IPS-18c (cell line): ENCODE results near the gene C1QTNF12.
"Not testable (repeated sequence)": the region's sequence is repeated elsewhere in the genome, so short reads cannot be mapped to it uniquely, and the experiment has no call there.

Source experiments
- H3K4me3 ChIP-seq: 2 replicates; pipeline ENCODE4 v1.7.0; 2013; ENCODE audit warnings: low read depth, mild to moderate bottlenecking, low read length, moderate library complexity; ENCODE audit not compliant: insufficient read depth
- H3K9me3 ChIP-seq: one replicate; pipeline ENCODE4 v1.6.1; 2013; ENCODE audit warnings: mild to moderate bottlenecking, low read length, moderate library complexity; ENCODE audit not compliant: control insufficient read depth, insufficient read depth

C1QTNF12 gene

DNA sequence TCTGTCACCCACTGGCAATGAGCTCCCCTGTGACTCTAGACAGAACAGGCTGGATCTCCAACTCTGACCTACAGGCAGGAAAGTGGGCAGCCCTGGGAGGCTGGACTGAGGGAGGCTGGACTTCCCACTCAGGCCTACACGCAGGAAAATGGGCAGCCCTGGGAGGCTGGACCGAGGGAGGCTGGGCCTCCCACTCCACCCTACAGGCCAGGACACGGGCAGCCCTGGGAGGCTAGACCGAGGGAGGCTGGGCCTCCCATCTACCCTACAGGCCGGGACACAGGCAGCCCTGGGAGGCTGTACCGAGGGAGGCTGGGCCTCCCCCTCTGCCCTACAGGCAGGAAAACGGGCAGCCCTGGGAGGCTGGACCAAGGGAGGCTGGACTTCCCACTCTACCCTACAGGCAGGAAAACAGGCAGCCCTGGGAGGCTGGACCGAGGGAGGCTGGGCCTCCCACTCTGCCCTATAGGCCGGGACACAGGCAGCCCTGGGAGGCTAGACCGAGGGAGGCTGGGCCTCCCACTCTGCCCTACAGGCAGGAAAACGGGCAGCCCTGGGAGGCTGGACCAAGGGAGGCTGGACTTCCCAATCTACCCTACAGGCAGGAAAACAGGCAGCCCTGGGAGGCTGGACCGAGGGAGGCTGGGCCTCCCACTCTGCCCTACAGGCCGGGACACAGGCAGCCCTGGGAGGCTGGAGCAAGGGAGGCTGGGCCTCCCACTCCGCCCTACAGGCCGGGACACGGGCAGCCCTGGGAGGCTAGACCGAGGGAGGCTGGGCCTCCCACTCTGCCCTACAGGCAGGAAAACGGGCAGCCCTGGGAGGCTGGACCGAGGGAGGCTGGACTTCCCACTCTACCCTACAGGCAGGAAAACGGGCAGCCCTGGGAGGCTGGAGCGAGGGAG is 1.7 kb upstream of the C1QTNF12 start:
- not testable (repeated sequence) for H3K9me3 ChIP-seq, H3K4me3 ChIP-seq

DNA sequence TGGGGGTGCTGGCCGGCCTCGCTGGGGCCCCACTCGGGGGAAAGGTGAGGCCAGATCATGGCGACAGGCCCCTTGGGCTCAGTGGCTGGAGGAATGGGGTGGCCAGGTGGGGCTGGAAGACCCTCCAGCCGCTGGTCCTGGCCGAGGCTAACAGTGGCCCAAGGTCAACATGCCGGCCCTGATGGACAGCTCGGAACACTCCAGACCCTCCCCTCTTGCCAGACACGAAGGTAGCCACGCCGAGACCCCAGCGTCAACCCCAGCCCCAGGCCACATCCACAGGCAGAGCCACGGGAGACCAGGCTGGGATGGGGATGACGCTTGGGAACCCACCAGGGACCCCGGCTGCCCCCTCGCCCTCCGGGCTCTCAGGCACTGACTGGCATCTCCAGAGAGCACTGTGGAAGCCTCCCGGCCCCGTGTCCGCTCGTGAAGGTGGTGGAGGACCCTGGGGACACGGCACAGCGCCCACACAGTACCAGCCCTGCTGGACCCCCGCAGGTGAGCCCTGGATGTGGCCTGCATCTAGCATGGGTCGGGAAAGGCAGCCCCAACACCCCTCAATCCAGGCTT is 905 bp upstream of the C1QTNF12 start:
- Histone ChIP-seq H3K4me3 (no peak overlapping the region), H3K9me3 (no peaks in the 10 kb centered on the region)

DNA sequence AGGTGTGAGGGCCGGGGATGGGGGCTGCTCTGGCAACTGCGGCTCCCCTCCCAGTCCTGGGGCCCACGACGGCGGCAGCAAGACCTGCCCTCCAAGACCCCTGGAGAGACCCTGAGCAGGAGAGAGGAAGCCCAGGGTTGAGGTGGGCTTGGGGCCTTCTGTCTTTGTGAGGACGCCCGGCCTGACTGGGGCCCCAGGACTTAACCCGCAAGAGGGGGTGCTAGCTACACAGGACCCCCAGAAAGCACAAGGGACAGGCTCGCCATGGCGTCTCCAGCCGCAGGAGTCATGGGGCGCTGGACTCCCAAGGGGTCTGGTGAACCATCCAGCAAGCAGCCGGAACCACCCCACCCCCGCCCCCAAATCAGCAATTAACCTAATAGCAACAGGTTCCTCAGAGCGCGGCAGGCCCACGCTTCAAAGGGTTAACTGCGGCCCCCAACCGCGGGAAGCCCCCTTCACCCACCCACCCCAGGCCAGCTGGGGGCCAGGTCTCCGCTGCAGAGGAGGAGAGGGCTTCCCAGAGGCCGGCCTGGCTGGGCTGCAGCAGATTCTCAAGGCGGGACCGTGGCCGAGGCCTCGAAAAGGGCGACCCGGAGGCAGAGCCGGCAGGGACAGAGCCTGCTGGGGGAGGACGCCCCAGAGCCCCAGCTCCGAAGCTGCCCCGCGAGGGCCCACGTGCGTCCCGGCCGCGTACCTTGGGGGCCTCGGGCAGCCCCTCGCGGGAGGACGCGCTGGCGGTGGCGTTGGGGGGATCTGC is 525 bp downstream of the C1QTNF12 start:
- no peak overlapping the region for H3K4me3 ChIP-seq
- no peaks in the 10 kb centered on the region for H3K9me3 ChIP-seq

DNA sequence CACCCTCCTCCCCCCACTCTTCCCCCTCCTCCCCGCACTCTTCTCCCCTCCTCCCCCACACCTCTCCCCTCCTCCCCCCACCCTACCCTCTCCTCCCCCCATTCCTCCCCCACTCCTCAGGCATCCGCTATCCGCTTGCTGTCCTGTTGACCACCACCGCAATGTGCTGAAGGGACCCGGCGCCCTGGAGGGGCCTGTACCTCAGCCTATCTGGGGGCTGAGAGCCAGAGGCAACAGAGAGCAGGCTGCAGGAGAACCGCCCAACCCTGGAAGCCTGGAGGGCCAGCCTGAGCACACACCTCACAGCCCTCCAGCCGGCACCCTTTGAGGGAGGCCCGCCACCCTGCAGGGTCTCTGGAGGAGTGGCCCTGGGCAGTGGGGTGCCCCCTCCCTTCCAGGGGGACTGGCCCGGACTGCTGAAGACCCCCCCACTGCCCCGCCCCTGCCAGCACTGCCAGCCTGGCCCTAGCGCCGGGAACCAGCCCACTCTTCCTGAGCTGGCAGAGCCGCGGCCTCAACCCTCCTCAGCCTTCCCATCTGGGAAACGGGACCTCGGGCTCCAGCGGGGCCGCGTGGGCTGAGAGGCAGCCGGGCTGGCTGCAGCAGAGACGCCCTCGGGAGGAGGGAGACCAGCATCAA is 1.2 kb downstream of the C1QTNF12 start:
- Histone ChIP-seq H3K9me3 (no peaks in the 10 kb centered on the region), H3K4me3 (no peak overlapping the region)

DNA sequence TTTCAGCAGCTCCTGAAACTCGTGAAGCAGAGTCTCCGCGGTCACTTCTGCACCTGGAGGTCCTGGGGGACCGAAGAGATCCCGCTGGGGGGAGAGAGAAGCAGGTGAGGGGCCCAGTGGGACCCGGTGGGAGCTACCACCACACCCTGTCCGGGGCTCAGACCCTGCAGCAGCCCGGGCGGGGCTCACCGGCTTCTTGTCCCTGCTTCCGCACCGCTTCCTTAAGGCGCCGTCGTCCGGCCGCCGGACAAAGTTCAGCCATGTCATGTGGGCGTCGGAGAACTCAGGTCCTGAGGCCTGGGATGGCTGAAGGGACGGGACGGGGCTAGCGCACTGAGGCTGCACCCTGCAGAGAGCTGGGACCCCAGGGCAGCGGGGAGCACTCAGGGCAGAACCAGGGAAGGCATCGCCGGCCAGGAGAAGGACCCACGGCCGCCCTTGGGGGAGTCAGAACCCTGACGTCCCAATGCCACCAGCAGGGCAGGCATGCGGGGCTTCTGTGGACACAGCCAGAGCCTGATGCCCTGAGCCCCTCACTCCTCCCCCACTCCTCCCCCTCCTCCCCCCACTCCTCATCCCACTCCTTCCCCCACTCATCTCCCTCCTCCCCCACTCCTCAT is 2.2 kb downstream of the C1QTNF12 start:
- Histone ChIP-seq H3K9me3 (no peaks in the 10 kb centered on the region), H3K4me3 (no peak overlapping the region)

DNA sequence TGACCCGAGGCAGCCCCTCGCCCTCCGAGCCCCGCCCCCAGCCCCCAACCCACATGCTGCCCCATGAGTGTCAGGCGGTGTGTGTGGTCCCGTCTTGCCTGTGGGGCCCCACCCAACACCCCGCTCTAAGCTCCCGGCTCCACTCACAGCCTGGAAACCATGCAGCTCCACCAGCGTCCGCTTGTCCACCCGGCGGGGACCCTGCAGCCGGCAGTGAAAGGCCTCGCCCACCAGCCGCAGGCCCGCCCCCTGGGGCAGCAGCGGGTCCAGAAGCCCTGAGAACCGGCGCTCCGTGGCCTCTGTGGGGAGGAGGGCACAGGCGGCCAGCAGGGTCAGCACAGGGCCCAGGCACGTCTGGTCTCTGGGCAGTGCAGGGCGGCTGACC is 2.7 kb downstream of the C1QTNF12 start:
- no peak overlapping the region for H3K4me3 ChIP-seq
- H3K9me3 ChIP-seq: no peaks in the 10 kb centered on the region

DNA sequence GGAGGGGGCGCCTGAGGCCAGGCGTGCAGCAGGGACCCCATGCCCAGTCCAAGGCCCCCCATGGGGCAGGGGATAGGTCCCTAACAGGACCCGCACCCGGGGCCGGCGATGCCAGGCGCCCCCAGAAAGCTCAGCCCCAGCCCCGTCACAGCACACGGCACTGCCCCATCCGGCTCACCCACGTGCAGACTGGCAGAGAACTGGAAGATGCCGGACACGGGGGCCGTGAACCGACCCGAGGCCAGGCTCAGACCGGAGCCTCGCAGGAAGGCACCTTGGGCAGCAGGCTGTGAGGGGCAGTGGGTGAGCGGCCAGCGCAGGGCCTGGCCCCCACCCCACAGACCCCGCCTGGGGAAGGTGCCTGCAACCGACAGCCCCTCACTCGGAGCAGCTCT is 3.3 kb downstream of the C1QTNF12 start:
- no peak overlapping the region for H3K4me3 ChIP-seq
- H3K9me3 ChIP-seq: no peaks in the 10 kb centered on the region

DNA sequence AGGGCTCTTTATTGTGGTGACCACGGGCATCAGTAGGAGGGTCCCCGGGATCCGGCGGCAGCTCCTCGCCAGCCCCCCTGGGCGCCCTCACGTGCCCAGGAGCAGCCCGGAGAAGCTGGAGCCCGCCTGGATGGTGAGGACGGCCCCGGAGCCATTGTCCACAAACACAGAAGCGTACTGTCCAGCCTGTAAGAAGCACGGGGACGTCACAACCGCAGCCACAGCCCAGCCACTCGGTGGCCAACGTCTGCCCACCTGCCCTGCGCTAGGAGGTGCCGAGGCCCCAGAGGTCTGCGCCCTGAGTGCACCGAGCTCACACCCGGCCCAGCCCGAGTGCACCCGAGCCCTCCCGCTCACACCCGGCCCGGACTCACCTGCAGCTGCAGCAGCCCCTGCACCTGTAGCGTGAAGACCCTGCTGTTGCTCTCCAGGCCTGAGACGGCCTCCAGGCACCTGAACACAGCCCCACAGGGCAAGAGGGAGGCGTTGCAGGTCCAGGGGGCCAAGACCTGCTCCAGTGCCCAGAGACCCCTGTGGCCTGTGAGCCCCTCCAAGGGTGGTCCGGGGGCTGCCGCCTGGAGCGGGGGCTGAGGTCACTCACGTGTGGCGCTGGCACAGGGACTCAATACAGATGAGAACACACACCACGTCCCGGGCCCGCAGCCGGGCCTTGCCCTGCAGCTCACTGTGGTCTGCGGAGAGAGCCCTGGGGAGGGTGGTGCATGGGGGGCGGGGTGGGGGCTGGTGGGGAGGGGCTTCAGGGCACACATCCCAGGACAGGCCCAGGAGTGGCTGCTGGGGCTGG is 3.9 kb downstream of the C1QTNF12 start:
- no peaks in the 10 kb centered on the region for H3K9me3 ChIP-seq
- no peak overlapping the region for H3K4me3 ChIP-seq

DNA sequence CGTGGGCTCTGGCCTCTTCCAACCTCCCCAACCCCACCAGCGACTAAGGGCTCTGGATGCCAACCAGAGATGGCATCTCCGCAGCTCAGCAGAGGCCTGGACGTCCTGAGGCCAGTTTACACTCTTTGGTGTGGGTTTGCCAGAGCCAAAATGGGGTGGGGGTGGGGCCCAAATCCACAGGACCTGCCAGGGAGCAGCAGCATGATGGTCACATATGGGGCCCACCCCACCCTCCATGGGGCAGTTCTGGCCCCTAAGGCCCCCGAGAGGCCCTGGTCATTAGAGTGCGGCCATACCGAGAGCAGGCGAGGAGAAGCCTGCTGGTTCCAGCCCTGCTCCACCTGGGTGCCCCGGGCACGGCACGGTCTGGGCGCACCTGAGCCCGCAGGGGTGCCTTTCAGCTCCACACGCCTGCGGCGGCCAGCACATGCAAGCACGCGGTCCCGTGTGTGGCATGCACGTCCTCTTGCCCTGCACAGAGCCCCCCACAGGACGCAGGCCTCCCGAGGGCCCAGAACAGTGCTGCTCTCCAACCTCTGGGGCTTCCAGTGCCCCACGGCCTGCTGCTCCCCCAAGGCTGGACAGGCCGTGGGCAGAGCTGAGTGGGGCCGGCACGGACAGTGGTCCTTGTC is 4.8 kb downstream of the C1QTNF12 start:
- H3K4me3 ChIP-seq: no peak overlapping the region
- H3K9me3 ChIP-seq: no peaks in the 10 kb centered on the region

DNA sequence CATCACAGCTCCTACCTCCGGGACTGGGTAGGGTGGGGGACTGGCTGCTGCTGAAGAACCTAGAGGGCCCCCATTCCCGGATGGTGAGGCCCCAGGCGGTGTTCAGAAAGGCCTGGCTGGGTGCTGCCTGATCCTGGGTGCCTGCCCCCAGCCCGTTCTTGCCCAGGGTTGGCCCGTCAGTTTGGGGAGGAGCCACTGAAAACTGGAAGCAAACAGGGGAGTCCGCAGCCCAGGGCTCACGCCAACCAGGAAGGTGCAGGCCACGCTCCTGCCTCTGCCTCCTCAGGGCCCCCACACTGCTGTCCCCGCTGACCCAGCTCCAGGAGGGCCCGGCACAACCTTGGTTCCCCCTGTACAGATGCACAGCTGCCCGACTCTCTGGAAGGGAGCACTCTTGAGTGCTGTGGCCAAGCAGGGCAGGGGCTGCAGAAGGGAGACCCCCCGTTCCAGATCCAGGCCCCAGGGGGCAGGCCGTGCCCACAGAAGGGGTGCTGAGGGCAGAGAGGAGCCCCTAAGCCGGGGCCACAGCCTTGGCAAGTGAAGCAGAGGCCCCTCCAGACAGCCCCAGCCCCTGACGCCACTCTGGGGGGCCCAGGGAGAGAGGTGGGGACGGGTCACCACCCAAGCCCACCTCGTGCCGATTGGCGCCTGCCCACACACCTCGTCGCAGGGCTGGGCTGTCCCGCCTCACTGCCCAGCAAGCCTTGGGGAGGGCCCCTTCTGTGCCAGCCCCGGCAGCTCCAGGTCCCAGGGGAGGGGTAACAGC is 5.5 kb downstream of the C1QTNF12 start:
- Histone ChIP-seq H3K9me3 (no peaks in the 10 kb centered on the region), H3K4me3 (no peak overlapping the region)

DNA sequence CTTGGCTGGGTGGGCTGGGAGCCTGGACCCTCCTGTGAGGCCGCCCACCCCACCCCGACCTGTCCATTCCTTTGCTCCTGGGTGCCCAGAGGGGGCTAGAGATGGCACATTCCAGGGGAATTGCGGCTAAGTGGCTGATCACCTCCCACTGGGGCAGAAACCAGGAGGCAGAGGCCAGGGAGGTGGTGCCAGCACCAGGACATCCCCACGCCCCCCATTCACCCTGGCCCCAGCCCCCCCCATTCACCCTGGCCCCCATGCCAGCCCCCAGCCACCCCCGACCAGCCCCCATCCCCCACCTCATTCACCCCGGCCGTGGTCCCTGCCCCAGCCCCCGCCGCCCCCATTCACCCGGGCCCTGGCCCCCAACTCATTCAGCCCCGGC is 6.2 kb downstream of the C1QTNF12 start:
- no peak overlapping the region for H3K4me3 ChIP-seq
- no peaks in the 10 kb centered on the region for H3K9me3 ChIP-seq

DNA sequence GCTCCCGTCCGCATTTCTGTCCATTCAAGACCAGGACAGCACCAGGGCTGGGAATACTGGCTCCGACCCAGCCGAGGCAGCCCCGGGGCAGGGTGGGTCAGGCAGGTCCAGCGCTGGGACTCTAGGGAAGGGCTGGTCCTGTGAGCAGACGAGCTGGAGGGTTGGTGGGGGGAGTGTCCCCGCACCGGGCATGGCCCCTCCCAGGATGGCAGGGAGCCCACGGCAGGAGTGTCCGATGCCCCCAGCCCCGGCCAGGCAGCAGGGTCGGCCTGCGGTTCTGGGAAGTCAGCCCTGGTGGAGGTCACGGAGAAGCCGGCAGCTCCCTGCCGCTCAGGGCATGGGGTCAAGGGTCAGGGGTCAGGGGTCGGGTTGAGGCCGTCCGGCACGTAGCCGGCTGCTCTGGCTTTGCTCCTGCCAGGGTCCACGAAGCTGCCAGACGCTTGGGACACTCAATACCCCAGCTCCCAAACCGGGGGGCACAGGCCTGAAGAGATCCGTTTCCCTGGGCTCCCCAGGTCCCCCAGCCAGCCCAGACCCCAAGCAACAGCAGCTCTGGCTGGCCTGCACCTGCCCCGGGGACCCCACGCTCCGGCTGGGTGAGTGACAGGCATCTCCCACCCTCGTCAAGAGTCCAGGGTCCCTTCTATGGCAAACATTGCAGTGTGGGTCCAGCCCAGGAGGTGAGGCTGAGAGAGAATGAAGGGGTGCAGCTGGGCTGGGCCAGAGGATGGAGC is 6.7 kb downstream of the C1QTNF12 start:
- Histone ChIP-seq H3K9me3 (no peaks in the 10 kb centered on the region), H3K4me3 (no peak overlapping the region)

DNA sequence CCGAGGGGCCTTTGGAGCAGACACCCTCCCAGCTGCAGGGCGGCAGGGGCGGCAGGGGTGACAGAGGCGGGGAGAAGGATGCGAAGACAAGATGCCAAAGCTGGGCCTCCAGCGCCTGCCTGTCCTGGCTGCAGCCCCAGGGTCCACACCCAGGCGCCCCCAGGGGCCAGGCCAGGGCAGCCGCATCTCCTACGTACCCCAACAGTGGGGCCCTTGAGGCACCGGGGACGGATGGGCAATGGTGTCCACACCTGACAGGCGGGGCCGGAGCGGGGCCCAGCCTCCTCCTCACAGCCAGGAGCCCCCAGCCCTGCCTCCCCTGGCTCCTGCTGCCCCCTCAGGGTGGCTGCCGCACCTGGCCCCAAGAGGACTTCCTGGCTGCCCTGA is 7.3 kb downstream of the C1QTNF12 start:
- no peak overlapping the region for H3K4me3 ChIP-seq
- no peaks in the 10 kb centered on the region for H3K9me3 ChIP-seq

DNA sequence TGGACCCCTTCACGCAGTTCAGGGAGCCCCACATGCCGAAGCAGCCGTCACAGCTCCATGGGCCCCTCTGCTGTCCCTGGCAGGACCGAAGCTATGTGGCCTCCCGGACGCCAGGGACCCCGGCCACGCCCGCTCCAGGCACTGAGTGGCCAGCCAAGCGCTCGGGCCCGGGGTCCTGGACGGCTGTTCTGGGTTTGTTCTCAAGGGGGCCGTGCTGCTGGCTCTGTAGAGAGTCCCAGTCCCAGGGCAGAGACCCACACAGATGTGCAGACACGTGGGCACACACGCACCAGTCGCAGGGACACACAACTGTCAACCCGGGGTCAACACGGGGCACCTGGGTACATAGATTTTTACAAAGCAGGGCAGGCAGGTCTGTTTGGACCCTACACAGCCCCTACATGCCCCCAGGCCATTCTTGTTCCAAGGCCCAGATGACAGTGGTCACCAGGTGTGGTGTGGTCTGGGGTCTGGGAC is 7.8 kb downstream of the C1QTNF12 start:
- H3K4me3 ChIP-seq: no peak overlapping the region
- no peaks in the 10 kb centered on the region for H3K9me3 ChIP-seq
